Urinary bladder (tissue), 4 donors: ENCODE data around the gene C1QTNF3. TPM values are rescaled to one million over a fixed set of nuclear protein-coding genes. Genes with fewer than 3 reads are reported as not detected.
"Not testable (repeated sequence)": the region's sequence is repeated elsewhere in the genome, so short reads cannot be mapped to it uniquely, and the experiment has no call there.

ENCODE experiments used
- DNase-seq: peaks from one replicate; pipeline ENCODE4 v3.0.0-alpha.2; 2015; ENCODE audit errors: extremely low spot score
- H3K27ac ChIP-seq: one replicate; pipeline ENCODE4 v1.5.1; 2013; ENCODE audit warnings: low read depth, mild to moderate bottlenecking, moderate library complexity
- H3K36me3 ChIP-seq: one replicate; pipeline ENCODE4 v1.6.1; 2013; ENCODE audit warnings: mild to moderate bottlenecking, moderate library complexity; ENCODE audit not compliant: insufficient read depth
- H3K4me1 ChIP-seq: one replicate; pipeline ENCODE4 v1.6.1; 2013; ENCODE audit warnings: mild to moderate bottlenecking, moderate library complexity; ENCODE audit not compliant: insufficient read depth
- H3K4me3 ChIP-seq: one replicate; pipeline ENCODE4 v1.5.1; 2013; ENCODE audit warnings: low read depth, low read length
- WGBS: extraction: QIAGEN DNeasy Blood & Tissue Kit; methylation state at CpG from one replicate; pipeline ENCODE4 v1.1.7; 2013; 5-methylcytosine and 5-hydroxymethylcytosine counted together
- polyA plus RNA-seq: library from polyadenylated mRNA; stranded (reverse); fragments of 200-250 nt; gene quantifications from one replicate; pipeline ENCODE4 v1.2.3, GENCODE V29; 2013
- total RNA-seq: library from RNA; depleted of rRNA; stranded (reverse); fragments of >200 nt; gene quantifications from one replicate; pipeline ENCODE4 v1.2.3, GENCODE V29; 2014
- donor health status: healthy with polysubstance abuse.
- donor health status: healthy.

Gene C1QTNF3
- total and polyA plus RNA-seq, 2 donors: 4.4 to 87.9 TPM

- 58% methylated on average over 1 of the region's 1 CpG for WGBS
- Histone ChIP-seq H3K4me3 (no peak overlapping the region), H3K27ac (no peak overlapping the region), H3K4me1 (no peaks in the 10 kb centered on the region), H3K36me3 (no peaks in the 10 kb centered on the region)
- no peak for DNase-seq
Measured at GRCh38 chr5:34041247-34041972, 1.6 kb downstream of the C1QTNF3 start.

DNA sequence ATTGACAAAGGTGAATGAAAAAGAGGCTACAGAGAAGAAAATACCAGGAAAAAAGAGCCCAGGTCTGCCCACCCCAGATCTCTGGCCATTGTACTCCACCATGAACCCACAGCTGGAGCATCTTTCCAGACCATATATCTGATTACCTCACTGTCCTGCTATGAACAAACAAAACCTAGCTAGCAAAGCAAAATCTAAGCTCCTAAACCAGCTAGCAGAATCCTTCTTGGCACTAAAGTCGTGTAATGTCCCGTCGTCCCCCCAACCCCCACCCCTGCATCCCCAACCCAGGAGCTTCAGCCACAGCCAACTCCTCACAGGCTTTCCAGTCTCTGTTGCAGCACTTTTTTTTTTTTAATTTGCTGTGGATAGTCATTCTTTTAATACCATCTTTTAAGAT is 2.5 kb downstream of the C1QTNF3 start:
- Histone ChIP-seq H3K36me3 (no peaks in the 10 kb centered on the region), H3K4me3 (no peak overlapping the region), H3K4me1 (no peaks in the 10 kb centered on the region), H3K27ac (no peak overlapping the region)
- WGBS: 43% methylated on average over 3 of the region's 3 CpGs
- no peak for DNase-seq

DNA sequence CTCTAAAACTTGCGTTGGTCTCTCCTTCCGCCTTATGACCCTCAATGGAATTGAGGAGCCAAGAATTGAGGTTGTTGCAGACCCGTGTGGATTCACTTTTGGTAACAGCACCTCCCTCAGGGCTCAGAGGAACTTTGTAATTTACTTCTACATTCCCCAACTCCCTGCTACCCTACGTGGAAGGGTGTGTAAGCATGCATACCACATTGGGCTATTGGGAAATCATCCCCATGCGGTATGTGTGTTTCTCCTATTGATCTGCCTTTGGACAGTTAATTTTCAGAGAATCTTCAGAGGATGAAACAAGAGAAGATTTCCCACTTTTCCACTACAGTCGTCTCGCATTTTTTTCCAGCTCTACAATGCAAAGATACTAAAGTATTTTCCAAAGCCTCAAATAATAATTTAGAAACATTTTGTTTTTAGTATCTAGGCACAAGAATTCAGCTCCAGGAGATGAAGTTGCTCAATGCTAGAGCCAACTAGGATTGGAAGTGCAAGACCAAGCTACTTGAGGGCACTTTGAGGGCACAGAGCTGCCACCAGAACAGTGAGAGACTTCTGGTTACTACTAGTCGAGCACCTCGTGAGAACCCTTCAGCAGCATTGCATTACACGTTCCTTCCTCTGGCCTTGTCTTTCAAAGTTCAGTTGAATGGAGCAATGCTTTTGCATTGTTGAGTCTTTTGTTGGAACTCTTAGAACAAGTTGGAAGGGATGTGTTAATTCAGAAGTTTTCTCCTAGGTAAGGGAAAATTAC is 3.4 kb downstream of the C1QTNF3 start:
- 91% methylated on average over 10 of the region's 10 CpGs for whole genome bisulfite sequencing
- Histone ChIP-seq H3K27ac (no peak overlapping the region), H3K4me3 (no peak overlapping the region), H3K36me3 (no peaks in the 10 kb centered on the region), H3K4me1 (no peaks in the 10 kb centered on the region)
- DNase-seq: no peak

GRCh38 chr5:34038838-34039237 is 4.2 kb downstream of the C1QTNF3 start:
- Histone ChIP-seq H3K36me3 (no peaks in the 10 kb centered on the region), H3K4me3 (no peak overlapping the region), H3K27ac (no peak overlapping the region), H3K4me1 (no peaks in the 10 kb centered on the region)
- 94% methylated on average over 4 of the region's 4 CpGs for WGBS
- no peak for DNase-seq

DNA sequence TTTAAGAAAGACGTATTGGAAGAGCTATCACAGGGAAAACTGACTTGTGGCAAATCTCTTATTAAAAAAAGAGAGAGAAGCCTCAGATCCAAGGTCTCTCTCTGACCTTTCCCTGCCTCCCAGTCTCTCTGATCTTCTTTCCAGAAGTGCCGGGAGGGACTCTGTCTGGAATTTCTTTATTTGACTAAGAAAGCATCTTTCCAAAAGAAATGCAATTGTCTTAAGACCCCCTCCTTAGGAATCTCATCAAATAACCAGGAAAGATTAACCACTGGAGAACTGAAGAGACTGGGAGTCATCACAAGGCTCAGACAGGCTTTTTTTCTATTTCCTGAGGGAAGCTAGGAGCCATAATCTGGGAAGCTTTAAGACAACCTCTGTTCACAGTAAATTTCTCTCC is 4.6 kb downstream of the C1QTNF3 start:
- no peak overlapping the region for H3K27ac ChIP-seq
- WGBS: 64% methylated on average over 2 of the region's 2 CpGs
- DNase-seq: no peak

GRCh38 chr5:34037726-34038125 is 5.3 kb downstream of the C1QTNF3 start:
- no peak for DNase-seq
- 59% methylated on average over 3 of the region's 3 CpGs for WGBS

More for the DNA sequence above, 4.6 kb downstream of the C1QTNF3 start:
- H3K4me1 ChIP-seq: no peaks in the 10 kb centered on the region
- no peak overlapping the region for H3K4me3 ChIP-seq
- no peaks in the 10 kb centered on the region for H3K36me3 ChIP-seq

DNA sequence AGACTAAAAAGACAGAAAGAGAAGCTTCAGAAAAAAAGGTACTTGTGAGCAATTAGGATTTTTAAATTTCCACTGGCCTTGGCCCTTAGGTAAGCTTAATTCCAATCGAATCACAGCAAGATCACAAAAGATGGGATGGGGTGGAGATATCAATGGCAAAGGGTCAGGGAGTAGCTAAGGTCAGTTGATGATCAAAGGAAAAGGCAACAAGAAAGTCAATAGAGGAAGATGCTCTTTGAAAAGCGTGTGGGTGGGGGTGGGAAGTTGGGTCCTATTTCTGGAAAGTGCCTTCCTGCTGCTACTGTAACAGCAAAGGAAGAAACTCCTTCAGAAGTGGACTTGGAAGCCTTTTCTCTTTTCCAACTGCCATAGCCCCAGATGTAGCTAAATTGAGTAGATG is 7.3 kb downstream of the C1QTNF3 start:
- 88% methylated on average over 2 of the region's 2 CpGs for WGBS
- Histone ChIP-seq H3K36me3 (no peaks in the 10 kb centered on the region), H3K27ac (no peak overlapping the region), H3K4me3 (no peak overlapping the region), H3K4me1 (no peaks in the 10 kb centered on the region)
- DNase-seq: no peak

More at GRCh38 chr5:34037726-34038125, 5.3 kb downstream of the C1QTNF3 start:
- Histone ChIP-seq H3K36me3 (no peaks in the 10 kb centered on the region), H3K27ac (no peak overlapping the region), H3K4me1 (no peaks in the 10 kb centered on the region), H3K4me3 (no peak overlapping the region)

DNA sequence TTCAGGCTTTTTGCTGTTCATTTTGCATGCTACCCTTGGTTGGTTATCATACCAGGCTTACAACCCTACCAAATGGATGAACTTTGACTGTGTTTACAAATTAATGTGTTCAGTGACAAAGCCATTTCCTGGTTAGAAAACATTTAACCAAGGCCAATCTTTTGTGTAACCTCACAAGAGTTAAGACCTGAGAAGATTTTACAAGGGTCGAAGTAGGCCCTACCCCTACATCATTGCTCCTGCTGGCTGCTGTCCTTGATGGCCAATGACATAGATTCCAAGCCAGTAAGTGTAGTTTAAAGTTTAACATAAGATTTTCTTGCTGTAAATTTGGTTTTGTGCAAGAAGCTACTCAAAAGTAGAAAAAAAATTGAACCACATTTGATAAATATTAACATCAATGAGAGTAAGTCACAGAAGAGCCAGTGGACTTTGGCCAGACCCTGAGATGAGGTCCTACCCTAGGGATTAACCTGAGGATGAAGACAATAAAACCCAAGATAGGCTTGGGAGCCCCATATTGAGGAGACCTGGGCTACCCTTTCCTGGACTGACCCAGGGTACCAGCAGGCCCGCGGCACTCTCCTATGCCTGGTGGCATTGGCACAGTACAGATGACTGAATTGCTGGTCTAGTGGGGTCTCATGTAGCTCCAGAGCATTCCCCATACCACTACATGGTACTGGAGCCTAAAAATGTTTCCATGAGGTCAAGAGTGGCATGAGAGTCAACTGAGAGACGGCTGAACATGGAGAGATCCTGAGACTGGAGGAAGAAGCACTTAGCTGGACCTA is 8.3 kb downstream of the C1QTNF3 start:
- no peak overlapping the region for H3K4me3 ChIP-seq
- H3K4me1 ChIP-seq: no peaks in the 10 kb centered on the region
- no peaks in the 10 kb centered on the region for H3K36me3 ChIP-seq
- DNase-seq: no peak
- H3K27ac ChIP-seq: no peak overlapping the region
- 94% methylated on average over 4 of the region's 4 CpGs for WGBS

GRCh38 chr5:34031966-34032365 is 11.0 kb downstream of the C1QTNF3 start:
- Histone ChIP-seq H3K4me3 (no peak overlapping the region), H3K27ac (no peak overlapping the region), H3K36me3 (peaks cover 1% of the 10 kb centered on the region), H3K4me1 (no peaks in the 10 kb centered on the region)
- 83% methylated on average over 3 of the region's 3 CpGs for whole genome bisulfite sequencing
- DNase-seq: no peak

GRCh38 chr5:34031117-34031516 is 11.9 kb downstream of the C1QTNF3 start:
- Histone ChIP-seq H3K4me3 (no peak overlapping the region), H3K27ac (no peak overlapping the region), H3K36me3 (peaks cover 1% of the 10 kb centered on the region), H3K4me1 (no peaks in the 10 kb centered on the region)
- WGBS: 88% methylated on average over 2 of the region's 2 CpGs
- no peak for DNase-seq

DNA sequence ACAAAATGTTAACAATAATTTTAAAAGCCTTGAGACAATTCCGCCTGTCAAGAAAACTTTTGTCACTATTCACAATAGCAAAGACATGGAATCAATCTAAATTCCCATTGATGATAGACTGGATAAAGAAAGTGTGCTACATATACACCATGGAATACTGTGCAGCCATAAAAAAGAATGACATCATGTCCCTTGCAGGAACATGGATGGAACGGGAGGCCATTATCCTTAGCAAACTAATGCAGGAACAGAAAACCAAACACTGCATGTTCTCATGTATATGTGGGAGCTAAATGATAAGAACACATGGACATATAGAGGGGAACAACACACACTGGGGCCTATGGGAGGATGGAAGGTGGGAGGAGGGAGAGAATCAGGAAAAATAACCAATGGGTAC is 12.4 kb downstream of the C1QTNF3 start:
- H3K36me3 ChIP-seq, DNase-seq, H3K27ac ChIP-seq, H3K4me3 ChIP-seq, H3K4me1 ChIP-seq: not testable (repeated sequence)
- 96% methylated on average over 2 of the region's 2 CpGs for WGBS

- Histone ChIP-seq H3K36me3 (peaks cover 1% of the 10 kb centered on the region), H3K27ac (no peak overlapping the region), H3K4me1 (no peaks in the 10 kb centered on the region), H3K4me3 (no peak overlapping the region)
- WGBS: 56% methylated on average over 1 of the region's 1 CpG
- no peak for DNase-seq
Measured at GRCh38 chr5:34030048-34030447, 13.0 kb downstream of the C1QTNF3 start.

GRCh38 chr5:34028349-34028748 is 14.7 kb downstream of the C1QTNF3 start:
- Histone ChIP-seq H3K27ac (no peak overlapping the region), H3K4me3 (no peak overlapping the region), H3K36me3 (peaks cover 1% of the 10 kb centered on the region), H3K4me1 (no peaks in the 10 kb centered on the region)
- WGBS: 93% methylated on average over 3 of the region's 3 CpGs
- no peak for DNase-seq
